HG03139 (cell line): ENCODE results near the gene OR4K14.
"Not testable (repeated sequence)": the region's sequence is repeated elsewhere in the genome, so short reads cannot be mapped to it uniquely, and the experiment has no call there.

Experiments
- ATAC-seq: cut with Tn5 transposase; IDR thresholded peaks from one replicate; pipeline ENCODE4 v1.9.1; 2021; ENCODE audit not compliant: unreplicated experiment

The OR4K14 gene

GRCh38 chr14:20019257-20019865 lies at the start of gene OR4K14:
Gene OR4K14 (minus strand): TSS chr14:20019307. CDS start chr14:20015193, 4,114 bp downstream.
- ATAC-seq, result no peak

- ATAC-seq, result no peak
Observed at GRCh38 chr14:20059745-20060144, 40.6 kb upstream of the OR4K14 start, which contains the start of gene OR4L1. Gene OR4L1 (plus strand): TSS chr14:20060045. CDS start chr14:20060045, 0 bp downstream.

- ATAC-seq, result no peak
Observed at GRCh38 chr14:20048202-20048601, 29.1 kb upstream of the OR4K14 start.

- ATAC-seq, result no peak
Observed at GRCh38 chr14:20044243-20044642, 25.1 kb upstream of the OR4K14 start.

- ATAC-seq, result no peak
Observed at GRCh38 chr14:20035938-20036337, 16.8 kb upstream of the OR4K14 start, which contains the start of gene OR4K13. Gene OR4K13 (minus strand): TSS chr14:20036038. CDS start chr14:20034758, 1,280 bp downstream.

GRCh38 chr14:20035449-20035848 lies 16.3 kb upstream of the OR4K14 start:
- ATAC-seq, result no peak

- no peak for ATAC-seq
Observed at GRCh38 chr14:20031058-20031457, 12.0 kb upstream of the OR4K14 start.

- no peak for ATAC-seq
Observed at GRCh38 chr14:20008156-20008555, 11.0 kb downstream of the OR4K14 start.

- no peak for ATAC-seq
Observed at GRCh38 chr14:20002319-20002718, 16.8 kb downstream of the OR4K14 start.

- no peak for ATAC-seq
Observed at GRCh38 chr14:20001863-20002262, 17.2 kb downstream of the OR4K14 start, which contains the start of gene OR4Q2. Gene OR4Q2 (plus strand): TSS chr14:20002163.

GRCh38 chr14:19993438-19993837 lies 25.7 kb downstream of the OR4K14 start:
- ATAC-seq, result no peak

GRCh38 chr14:19975291-19975690 lies 43.8 kb downstream of the OR4K14 start, which contains the start of gene OR4K15:
Gene OR4K15 (plus strand): TSS chr14:19975591. CDS start chr14:19975591, 0 bp downstream.
- ATAC-seq, result no peak

- no peak for ATAC-seq
Observed at GRCh38 chr14:19974844-19975243, 44.3 kb downstream of the OR4K14 start.

- ATAC-seq, result not testable (repeated sequence)
Observed at GRCh38 chr14:19969735-19970134, 49.4 kb downstream of the OR4K14 start.
